Measurements from ENCODE around the gene MARCHF10. TPM values are rescaled to one million over a fixed set of nuclear protein-coding genes. Genes with fewer than 3 reads are reported as not detected.

MARCHF10 gene
- polyA plus RNA-seq, 1 experiment: 0.14 TPM

- ChIA-PET CTCF (interaction anchor here (0.6 kb wide), 1 partner anchor 272 kb away, joined by 4 read pairs; no protein-coding TSS in a partner anchor), POLR2A (interaction anchor here (1.0 kb wide), 1 partner anchor 15 kb away, joined by 3 read pairs; no protein-coding TSS in a partner anchor)
- no peak for DNase-seq (ENCODE audit: low read depth, low spot score)
- Histone ChIP-seq H3K4me3 (ENCODE audit: low read depth, low read length) (no peak overlapping the region), H3K27me3 (ENCODE audit: control insufficient read depth, insufficient read depth, low read length) (no peaks in the 10 kb centered on the region), H3K27ac (ENCODE audit: low read depth, low read length) (no peak overlapping the region), H3K9me3 (ENCODE audit: control insufficient read depth, insufficient read depth, low read length) (no peaks in the 10 kb centered on the region)
- TF ChIP-seq, protein P1, sequence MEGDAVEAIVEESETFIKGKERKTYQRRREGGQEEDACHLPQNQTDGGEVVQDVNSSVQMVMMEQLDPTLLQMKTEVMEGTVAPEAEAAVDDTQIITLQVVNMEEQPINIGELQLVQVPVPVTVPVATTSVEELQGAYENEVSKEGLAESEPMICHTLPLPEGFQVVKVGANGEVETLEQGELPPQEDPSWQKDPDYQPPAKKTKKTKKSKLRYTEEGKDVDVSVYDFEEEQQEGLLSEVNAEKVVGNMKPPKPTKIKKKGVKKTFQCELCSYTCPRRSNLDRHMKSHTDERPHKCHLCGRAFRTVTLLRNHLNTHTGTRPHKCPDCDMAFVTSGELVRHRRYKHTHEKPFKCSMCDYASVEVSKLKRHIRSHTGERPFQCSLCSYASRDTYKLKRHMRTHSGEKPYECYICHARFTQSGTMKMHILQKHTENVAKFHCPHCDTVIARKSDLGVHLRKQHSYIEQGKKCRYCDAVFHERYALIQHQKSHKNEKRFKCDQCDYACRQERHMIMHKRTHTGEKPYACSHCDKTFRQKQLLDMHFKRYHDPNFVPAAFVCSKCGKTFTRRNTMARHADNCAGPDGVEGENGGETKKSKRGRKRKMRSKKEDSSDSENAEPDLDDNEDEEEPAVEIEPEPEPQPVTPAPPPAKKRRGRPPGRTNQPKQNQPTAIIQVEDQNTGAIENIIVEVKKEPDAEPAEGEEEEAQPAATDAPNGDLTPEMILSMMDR (IDR thresholded peaks at IDR 0.05; ENCODE audit: low read depth, low read length): no peak
These were observed 68.3 kb downstream of the MARCHF10 start for GRCh38 chr17:62739645-62740388.

GRCh38 chr17:62738281-62738680 lies 69.8 kb downstream of the MARCHF10 start:
- Histone ChIP-seq H3K4me3 (ENCODE audit: low read depth, low read length) (no peak overlapping the region), H3K27ac (ENCODE audit: low read depth, low read length) (no peak overlapping the region), H3K27me3 (ENCODE audit: control insufficient read depth, insufficient read depth, low read length) (no peaks in the 10 kb centered on the region), H3K9me3 (ENCODE audit: control insufficient read depth, insufficient read depth, low read length) (no peaks in the 10 kb centered on the region)
- ChIA-PET POLR2A (no interaction called here), CTCF (no interaction called here)
- no peak for DNase-seq (ENCODE audit: low read depth, low spot score)
- TF ChIP-seq, protein P1 (IDR thresholded peaks at IDR 0.05; ENCODE audit: low read depth, low read length): no peak

DNA sequence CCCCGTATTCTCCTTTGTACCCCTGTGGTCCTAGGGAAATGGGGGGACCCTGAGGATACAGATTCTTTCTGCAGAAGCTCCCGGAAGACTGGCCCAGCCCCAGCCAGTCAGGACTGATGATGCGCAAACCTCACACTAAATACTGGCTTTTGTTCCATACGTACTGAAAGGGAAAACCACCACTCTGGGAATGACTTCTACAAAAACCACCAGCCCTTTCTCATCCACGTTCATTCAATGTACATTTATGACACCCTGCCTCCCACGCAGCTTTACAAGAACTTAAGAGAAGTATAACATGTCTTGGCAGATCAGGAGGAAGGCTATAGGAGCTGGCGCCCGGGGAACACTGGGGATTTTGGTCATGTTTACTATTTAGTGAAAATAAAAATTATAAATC lies 70.6 kb downstream of the MARCHF10 start:
- TF ChIP-seq, protein P1 (IDR thresholded peaks at IDR 0.05; ENCODE audit: low read depth, low read length): no peak
- POLR2A ChIA-PET: no interaction called here
- no peak overlapping the region for H3K4me3 ChIP-seq (ENCODE audit: low read depth, low read length)
- H3K9me3 ChIP-seq (ENCODE audit: control insufficient read depth, insufficient read depth, low read length): no peaks in the 10 kb centered on the region
- CTCF ChIA-PET: no interaction called here
- no peak for DNase-seq (ENCODE audit: low read depth, low spot score)
- H3K27me3 ChIP-seq (ENCODE audit: control insufficient read depth, insufficient read depth, low read length): no peaks in the 10 kb centered on the region
- no peak overlapping the region for H3K27ac ChIP-seq (ENCODE audit: low read depth, low read length)

GRCh38 chr17:62735044-62735651 lies 73.0 kb downstream of the MARCHF10 start:
- Histone ChIP-seq H3K4me3 (ENCODE audit: low read depth, low read length) (no peak overlapping the region), H3K9me3 (ENCODE audit: control insufficient read depth, insufficient read depth, low read length) (no peaks in the 10 kb centered on the region), H3K27ac (ENCODE audit: low read depth, low read length) (no peak overlapping the region), H3K27me3 (ENCODE audit: control insufficient read depth, insufficient read depth, low read length) (no peaks in the 10 kb centered on the region)
- CTCF ChIA-PET: no interaction called here
- no peak for DNase-seq (ENCODE audit: low read depth, low spot score)
- TF ChIP-seq, protein P1 (IDR thresholded peaks at IDR 0.05; ENCODE audit: low read depth, low read length): no peak
- POLR2A ChIA-PET: no interaction called here

DNA sequence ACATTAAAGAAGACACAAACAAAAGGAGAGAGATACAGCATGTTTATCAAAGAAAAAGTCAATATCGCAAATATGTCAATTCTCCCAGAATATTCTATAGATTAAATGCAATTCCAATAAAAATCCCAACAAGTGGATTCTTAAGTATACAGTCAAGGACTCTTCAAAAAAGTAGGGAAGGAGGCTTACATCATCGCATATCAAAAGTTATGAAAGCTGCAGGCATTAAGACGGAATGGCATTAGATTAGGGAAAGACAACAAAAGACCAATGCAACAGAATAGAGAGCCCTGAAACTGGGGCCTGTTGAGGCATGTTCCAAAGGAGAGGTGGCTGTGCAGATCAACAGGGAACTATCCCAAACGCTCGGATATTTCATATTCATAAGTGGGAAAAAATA lies 76.0 kb downstream of the MARCHF10 start:
- TF ChIP-seq, protein P1 (IDR thresholded peaks at IDR 0.05; ENCODE audit: low read depth, low read length): no peak

More for the DNA sequence above, 76.0 kb downstream of the MARCHF10 start:
- ChIA-PET CTCF (interaction anchor here (1.4 kb wide), 1 partner anchor 9 kb away, joined by 4 read pairs; no protein-coding TSS in a partner anchor), POLR2A (no interaction called here)
- Histone ChIP-seq H3K27ac (ENCODE audit: low read depth, low read length) (no peak overlapping the region), H3K27me3 (ENCODE audit: control insufficient read depth, insufficient read depth, low read length) (no peaks in the 10 kb centered on the region), H3K9me3 (ENCODE audit: control insufficient read depth, insufficient read depth, low read length) (no peaks in the 10 kb centered on the region), H3K4me3 (ENCODE audit: low read depth, low read length) (no peak overlapping the region)
- no peak for DNase-seq (ENCODE audit: low read depth, low spot score)
